ENCODE measurements around the gene ABHD2.

The ABHD2 gene

GRCh38 chr15:89192136-89192535 is 103.9 kb downstream of the ABHD2 start:
- TF ChIP-seq TARDBP (IDR thresholded peaks at IDR 0.05): no peak
- TF ChIP-seq ARNT (IDR thresholded peaks at IDR 0.05): no peak
- TF ChIP-seq CTBP1 (IDR thresholded peaks at IDR 0.05; ENCODE audit: borderline replicate concordance): no peak
- no peak for TF ChIP-seq PKNOX1 (IDR thresholded peaks at IDR 0.05)
- no peak for TF ChIP-seq NFRKB (IDR thresholded peaks at IDR 0.05)
- no peak for TF ChIP-seq LEF1 (IDR thresholded peaks at IDR 0.05; ENCODE audit: borderline replicate concordance)
- TF ChIP-seq HDGF (IDR thresholded peaks at IDR 0.05; ENCODE audit: borderline replicate concordance): no peak
- no peak for TF ChIP-seq L3MBTL2 (conservative IDR thresholded peaks at IDR 0.05)
- TF ChIP-seq SUZ12 (IDR thresholded peaks at IDR 0.05): no peak
- TF ChIP-seq FOXK2 (IDR thresholded peaks at IDR 0.05): no peak
- no peak for TF ChIP-seq FOXA1 (IDR thresholded peaks at IDR 0.05)
- no peak for TF ChIP-seq ELF4 (IDR thresholded peaks at IDR 0.05)
- TF ChIP-seq FOXM1 (IDR thresholded peaks at IDR 0.05; ENCODE audit: borderline replicate concordance): no peak
- no peak for DNase-seq (ENCODE audit: extremely low spot score)
- POLR2A ChIA-PET: interaction anchor here (2.0 kb wide), 1 partner anchor 52 kb away, joined by 4 read pairs; the partner anchor contains the start of gene FANCI
- CTCF ChIA-PET: interaction anchor here (0.6 to 1.1 kb wide), 3 partner anchors 14 to 65 kb away, joined by 3 to 4 read pairs (median 3); no protein-coding TSS in a partner anchor

- CTCF ChIA-PET: interaction anchor here (0.6 to 1.1 kb wide), 4 partner anchors 14 to 64 kb away, joined by 3 to 4 read pairs (median 3); no protein-coding TSS in a partner anchor
- DNase-seq (ENCODE audit: extremely low spot score): no peak
- TF ChIP-seq FOXA1 (IDR thresholded peaks at IDR 0.05): no peak
- TF ChIP-seq FOXM1 (IDR thresholded peaks at IDR 0.05; ENCODE audit: borderline replicate concordance): no peak
- TF ChIP-seq NFRKB (IDR thresholded peaks at IDR 0.05): no peak
- no peak for TF ChIP-seq BHLHE40 (IDR thresholded peaks at IDR 0.05; ENCODE audit: borderline replicate concordance)
- no peak for TF ChIP-seq LEF1 (IDR thresholded peaks at IDR 0.05; ENCODE audit: borderline replicate concordance)
- TF ChIP-seq ARNT (IDR thresholded peaks at IDR 0.05): no peak
- TF ChIP-seq ZNF384 (IDR thresholded peaks at IDR 0.05): no peak
- TF ChIP-seq FOXK2 (IDR thresholded peaks at IDR 0.05): no peak
- TF ChIP-seq SUZ12 (IDR thresholded peaks at IDR 0.05): no peak
- TF ChIP-seq ELF4 (IDR thresholded peaks at IDR 0.05): no peak
- no peak for TF ChIP-seq TARDBP (IDR thresholded peaks at IDR 0.05)
- no peak for TF ChIP-seq SP1 (IDR thresholded peaks at IDR 0.05)
- no peak for TF ChIP-seq CTBP1 (IDR thresholded peaks at IDR 0.05; ENCODE audit: borderline replicate concordance)
- TF ChIP-seq L3MBTL2 (conservative IDR thresholded peaks at IDR 0.05): no peak
- TF ChIP-seq HDGF (IDR thresholded peaks at IDR 0.05; ENCODE audit: borderline replicate concordance): no peak
- no peak for TF ChIP-seq PKNOX1 (IDR thresholded peaks at IDR 0.05)
- POLR2A ChIA-PET: interaction anchor here (2.0 kb wide), 1 partner anchor 51 kb away, joined by 4 read pairs; the partner anchor contains the start of gene FANCI
Measured at GRCh38 chr15:89192766-89193165, 104.5 kb downstream of the ABHD2 start.

- TF ChIP-seq ARNT (IDR thresholded peaks at IDR 0.05) (no peak), FOXK2 (IDR thresholded peaks at IDR 0.05) (no peak), SUZ12 (IDR thresholded peaks at IDR 0.05) (no peak), SP1 (IDR thresholded peaks at IDR 0.05) (no peak), TARDBP (IDR thresholded peaks at IDR 0.05) (no peak), LEF1 (IDR thresholded peaks at IDR 0.05; ENCODE audit: borderline replicate concordance) (no peak), FOXM1 (IDR thresholded peaks at IDR 0.05; ENCODE audit: borderline replicate concordance) (no peak), NFRKB (IDR thresholded peaks at IDR 0.05) (no peak), BHLHE40 (IDR thresholded peaks at IDR 0.05; ENCODE audit: borderline replicate concordance) (no peak), ZNF384 (IDR thresholded peaks at IDR 0.05) (no peak), PKNOX1 (IDR thresholded peaks at IDR 0.05) (no peak), HDGF (IDR thresholded peaks at IDR 0.05; ENCODE audit: borderline replicate concordance) (no peak), FOXA1 (IDR thresholded peaks at IDR 0.05) (no peak), ELF4 (IDR thresholded peaks at IDR 0.05) (no peak)
- no peak for DNase-seq (ENCODE audit: extremely low spot score)
- ChIA-PET CTCF (interaction anchor here (0.6 to 2.2 kb wide), 3 partner anchors 12 to 133 kb away, joined by 3 to 16 read pairs (median 9); no protein-coding TSS in a partner anchor), POLR2A (interaction anchor here (1.8 kb wide), 1 partner anchor 49 kb away, joined by 5 read pairs; the partner anchor contains the start of gene FANCI)
Measured at GRCh38 chr15:89194608-89195007, 106.4 kb downstream of the ABHD2 start.

- DNase-seq (ENCODE audit: extremely low spot score): no peak
- ChIA-PET POLR2A (no interaction called here), CTCF (interaction anchor here (0.7 to 2.2 kb wide), 4 partner anchors 11 to 1761 kb away, joined by 3 to 9 read pairs (median 5); no protein-coding TSS in a partner anchor)
- TF ChIP-seq LEF1 (IDR thresholded peaks at IDR 0.05; ENCODE audit: borderline replicate concordance): no peak
- no peak for TF ChIP-seq CTBP1 (IDR thresholded peaks at IDR 0.05; ENCODE audit: borderline replicate concordance)
- TF ChIP-seq TARDBP (IDR thresholded peaks at IDR 0.05): no peak
- TF ChIP-seq BHLHE40 (IDR thresholded peaks at IDR 0.05; ENCODE audit: borderline replicate concordance): no peak
- no peak for TF ChIP-seq ELF4 (IDR thresholded peaks at IDR 0.05)
- TF ChIP-seq NFRKB (IDR thresholded peaks at IDR 0.05): no peak
- TF ChIP-seq SP1 (IDR thresholded peaks at IDR 0.05): no peak
- no peak for TF ChIP-seq FOXM1 (IDR thresholded peaks at IDR 0.05; ENCODE audit: borderline replicate concordance)
- no peak for TF ChIP-seq ARNT (IDR thresholded peaks at IDR 0.05)
- no peak for TF ChIP-seq HDGF (IDR thresholded peaks at IDR 0.05; ENCODE audit: borderline replicate concordance)
Measured at GRCh38 chr15:89195836-89196235, 107.6 kb downstream of the ABHD2 start.

GRCh38 chr15:89196241-89196640 is 108.0 kb downstream of the ABHD2 start:
- CTCF ChIA-PET: interaction anchor here (0.7 to 2.2 kb wide), 4 partner anchors 11 to 1761 kb away, joined by 3 to 9 read pairs (median 5); no protein-coding TSS in a partner anchor
- POLR2A ChIA-PET: no interaction called here
- no peak for TF ChIP-seq FOXK2 (IDR thresholded peaks at IDR 0.05)
- no peak for TF ChIP-seq HDGF (IDR thresholded peaks at IDR 0.05; ENCODE audit: borderline replicate concordance)
- no peak for TF ChIP-seq ZNF384 (IDR thresholded peaks at IDR 0.05)
- TF ChIP-seq ARNT (IDR thresholded peaks at IDR 0.05): no peak
- TF ChIP-seq L3MBTL2 (conservative IDR thresholded peaks at IDR 0.05): no peak
- TF ChIP-seq SP1 (IDR thresholded peaks at IDR 0.05): no peak
- no peak for TF ChIP-seq ELF4 (IDR thresholded peaks at IDR 0.05)
- no peak for TF ChIP-seq FOXM1 (IDR thresholded peaks at IDR 0.05; ENCODE audit: borderline replicate concordance)
- no peak for TF ChIP-seq SUZ12 (IDR thresholded peaks at IDR 0.05)
- no peak for TF ChIP-seq NFRKB (IDR thresholded peaks at IDR 0.05)
- no peak for TF ChIP-seq BHLHE40 (IDR thresholded peaks at IDR 0.05; ENCODE audit: borderline replicate concordance)
- no peak for TF ChIP-seq FOXA1 (IDR thresholded peaks at IDR 0.05)
- DNase-seq (ENCODE audit: extremely low spot score): no peak
